Uterus (tissue), 2 donors: ENCODE data around the gene MSH3.

Source experiments
- CTCF ChIP-seq, 4 experiments: fragments of 200-600 bp in 2 of 4; fragments of 450-650 bp in 2 of 4; sonication (generic) in 2 of 4; IDR thresholded peaks; one replicate each; pipeline ENCODE4 v1.5.1; 2016 to 2019; ENCODE audit warnings: antibody characterized with exemption in 4 of 4, mild to moderate bottlenecking in 2 of 4, moderate library complexity in 1 of 4
- POLR2A ChIP-seq, 2 donors: fragments of 450-650 bp; IDR thresholded peaks; one replicate each; pipeline ENCODE4 v1.6.1; 2016; ENCODE audit warnings: antibody characterized with exemption in 2 of 2, mild to moderate bottlenecking in 1 of 2, moderate library complexity in 1 of 2

GRCh38 chr5:80793354-80793753 lies 138.9 kb downstream of the MSH3 start:
- TF ChIP-seq POLR2A (IDR thresholded peaks at IDR 0.05) (no peak), CTCF (IDR thresholded peaks at IDR 0.05) (no peak)
